HG03432 (cell line): ENCODE measurements around the gene POLE3.
"Not testable (repeated sequence)": the region's sequence is repeated elsewhere in the genome, so short reads cannot be mapped to it uniquely, and the experiment has no call there.

ENCODE experiments used
- ATAC-seq: cut with Tn5 transposase; IDR thresholded peaks from one replicate; pipeline ENCODE4 v1.9.1; 2021; ENCODE audit warnings: mild to moderate bottlenecking, moderate library complexity; ENCODE audit not compliant: unreplicated experiment

Gene POLE3

DNA sequence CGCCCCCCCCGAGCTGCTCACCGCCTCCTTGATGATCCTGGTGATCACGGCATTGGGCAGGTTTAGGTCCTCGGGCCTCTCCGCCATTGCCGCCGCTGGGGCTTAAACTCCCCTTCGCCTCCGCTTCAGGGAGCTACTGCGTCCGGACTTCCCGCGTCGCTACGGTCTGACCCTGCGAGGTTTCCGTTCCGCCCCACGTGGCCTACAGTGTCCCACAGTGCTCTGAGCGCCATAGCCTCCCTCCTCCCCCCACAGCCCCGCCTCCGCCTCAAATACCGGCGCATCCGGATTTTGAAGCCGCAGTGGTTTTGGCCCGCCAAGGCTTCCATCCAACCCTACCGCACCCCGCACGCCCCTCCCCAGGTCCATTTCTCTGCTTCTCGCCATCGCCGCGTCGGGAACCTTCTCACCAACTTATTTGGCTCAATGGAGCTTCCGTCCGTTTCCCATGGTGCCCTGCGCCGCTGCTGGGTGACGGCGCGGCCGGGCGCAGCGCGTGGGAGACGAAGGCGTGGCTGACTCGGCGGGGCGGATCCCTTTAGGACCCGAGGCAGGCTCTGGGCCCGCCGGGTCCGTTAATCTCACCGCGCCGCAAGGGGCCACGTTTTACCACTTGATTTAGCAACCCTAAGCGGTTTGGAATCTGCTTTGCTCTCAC, at the start of gene POLE3, which contains the start of gene C9orf43:
TSS of gene POLE3 (minus strand) at position 469 of the 658 bp plus-strand sequence. CDS start at position 87, 382 bp downstream.
TSS of gene C9orf43 (plus strand) at position 541 of the 658 bp plus-strand sequence. CDS start 2,747 bp downstream, outside the sequence.
- ATAC-seq = peak; percentile 93

DNA sequence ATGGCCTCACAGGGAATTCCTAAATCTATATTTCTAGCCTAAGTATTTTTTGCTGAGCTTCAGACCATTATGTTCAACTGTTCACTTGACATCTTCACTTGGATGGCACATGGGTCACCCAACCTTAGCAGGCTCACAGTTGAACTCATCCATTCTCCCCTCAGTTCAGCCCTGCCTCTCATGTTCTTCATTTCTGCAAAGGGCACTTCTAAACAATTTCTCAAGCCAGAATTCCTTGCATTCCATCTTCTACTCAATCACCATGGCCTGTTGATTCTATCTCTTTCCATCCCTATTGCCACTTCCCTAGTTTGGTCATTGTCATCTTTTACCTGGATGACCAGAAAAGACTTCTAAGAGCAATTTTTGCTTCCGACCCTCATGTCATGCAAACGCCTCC, 45.8 kb upstream of the POLE3 start:
- no peak for ATAC-seq

GRCh38 chr9:113454914-113455761, 44.7 kb upstream of the POLE3 start:
- ATAC-seq = no peak

DNA sequence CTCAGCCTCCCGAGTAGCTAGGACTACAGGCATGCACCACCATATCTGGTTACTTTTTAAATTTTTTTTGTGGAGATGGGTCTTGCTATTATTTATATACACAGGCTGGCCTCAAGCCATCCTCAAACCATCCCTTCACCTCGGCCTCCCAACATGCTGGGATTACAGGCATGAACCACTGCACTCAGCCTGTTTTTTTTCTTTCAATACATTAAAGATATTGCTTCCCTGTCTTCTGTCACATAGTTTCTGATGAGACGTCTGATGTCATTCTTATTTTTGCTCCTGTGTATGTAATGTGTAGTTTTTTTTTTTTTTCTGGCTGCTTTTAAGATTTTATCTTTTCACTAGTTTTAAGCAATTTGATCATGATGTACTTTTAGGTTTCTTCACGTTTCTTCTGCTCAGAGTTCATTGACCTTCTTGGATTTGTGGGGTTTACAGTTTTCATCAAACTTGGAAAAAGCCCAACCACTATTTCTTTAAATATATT, 41.7 kb upstream of the POLE3 start:
- ATAC-seq = no peak

GRCh38 chr9:113449376-113449775, 38.9 kb upstream of the POLE3 start:
- ATAC-seq = no peak

DNA sequence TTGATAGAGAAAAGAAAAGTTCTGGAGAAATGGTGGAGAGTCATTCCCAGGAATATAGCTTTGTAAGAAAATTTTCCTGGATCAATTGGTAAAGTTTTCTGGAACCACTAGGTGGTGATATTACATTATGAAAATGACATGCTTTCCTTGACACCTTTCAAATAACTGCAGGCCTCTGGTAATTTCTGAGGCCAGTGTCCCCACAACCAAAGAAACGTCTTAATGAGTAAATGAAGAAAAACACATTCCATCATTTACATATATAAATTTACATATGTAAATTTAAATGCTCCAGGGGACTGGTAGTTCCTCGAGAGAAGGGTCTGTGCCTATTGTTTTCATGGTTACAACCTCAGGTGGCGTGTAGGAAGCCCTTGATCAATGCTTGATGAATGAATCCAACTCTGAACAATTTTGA, 35.9 kb upstream of the POLE3 start:
- ATAC-seq = no peak

- ATAC-seq = no peak
Observed at GRCh38 chr9:113444736-113445135, 34.3 kb upstream of the POLE3 start.

- ATAC-seq = not testable (repeated sequence)
Observed at GRCh38 chr9:113437716-113438115, 27.2 kb upstream of the POLE3 start.

DNA sequence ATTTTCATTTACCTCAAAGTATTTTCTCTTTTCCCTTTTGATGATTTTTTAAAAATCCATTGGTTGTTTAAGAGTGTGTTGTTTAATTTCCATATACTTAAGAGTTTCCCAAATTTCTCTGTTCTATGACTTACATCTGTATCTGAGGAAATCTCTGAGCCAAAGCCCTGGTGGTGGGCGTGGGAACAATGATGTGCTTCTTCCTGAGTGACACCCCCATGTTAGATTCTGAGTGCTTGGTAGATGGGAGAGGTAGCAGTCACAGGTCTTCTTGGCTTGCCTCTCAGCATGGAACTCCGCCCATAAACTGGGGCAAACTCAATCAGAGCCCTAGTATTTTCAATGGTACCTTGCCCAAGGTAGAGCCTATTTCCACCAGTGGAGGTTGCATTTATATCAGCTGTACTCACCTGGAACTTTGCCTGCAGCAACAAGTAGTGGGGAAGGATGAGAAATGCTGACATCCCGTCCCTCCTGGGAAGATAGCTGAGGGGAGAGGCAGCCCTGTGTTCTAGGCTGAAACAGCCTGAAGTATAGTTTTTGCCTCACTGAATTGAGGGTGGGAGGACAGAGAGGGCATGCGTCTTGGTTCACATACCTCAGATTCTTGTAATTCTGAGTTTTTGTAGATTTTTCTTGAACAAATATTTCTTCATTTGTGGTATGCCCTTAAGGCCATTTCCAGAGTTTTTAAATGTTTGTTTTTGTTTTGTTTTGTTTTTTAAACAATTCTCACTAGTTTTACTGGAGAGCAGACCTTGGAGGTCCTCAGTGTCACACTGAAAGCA, 26.4 kb upstream of the POLE3 start:
- no peak for ATAC-seq

DNA sequence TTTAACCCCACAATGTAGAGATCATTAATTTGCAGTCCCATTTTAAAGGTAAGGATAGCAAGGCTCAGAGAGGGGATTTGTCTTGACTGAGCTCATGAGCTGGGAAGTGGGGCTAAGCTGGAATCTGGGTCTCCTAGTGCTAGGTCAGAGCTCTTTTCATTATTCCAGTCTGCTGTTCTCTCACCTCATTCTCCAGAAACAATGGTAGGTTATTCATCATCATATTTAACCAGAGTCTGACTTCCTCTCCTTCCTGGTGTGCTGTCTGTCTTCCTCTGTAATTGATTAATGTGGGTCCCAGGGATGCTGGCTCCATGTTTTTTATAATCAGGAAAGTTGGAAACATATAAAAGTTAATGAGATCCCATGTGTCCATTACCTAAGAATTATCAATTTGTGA, 20.7 kb upstream of the POLE3 start:
- ATAC-seq = no peak

GRCh38 chr9:113428062-113428615, 17.7 kb upstream of the POLE3 start:
- no peak for ATAC-seq

DNA sequence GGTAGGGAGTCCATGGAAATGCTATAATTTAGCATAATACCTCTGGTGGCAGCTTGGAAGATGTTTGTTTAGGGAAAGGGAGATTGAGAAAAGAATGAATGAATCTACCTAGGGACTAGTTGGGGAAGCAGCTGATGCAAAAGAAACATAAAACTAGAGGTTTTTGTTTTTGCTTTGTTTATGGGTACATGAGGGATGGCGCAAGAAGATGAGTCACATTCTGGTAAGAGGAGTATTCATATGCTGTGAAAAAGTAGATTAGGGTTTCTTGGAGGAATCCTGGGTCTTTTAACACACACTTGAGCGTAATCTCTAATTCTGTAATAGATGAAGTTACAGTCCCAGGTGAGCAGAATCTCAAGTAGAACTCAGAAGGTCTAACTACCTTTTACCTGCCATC, 17.2 kb upstream of the POLE3 start:
- ATAC-seq = no peak

- no peak for ATAC-seq
Observed at GRCh38 chr9:113426701-113427100, 16.2 kb upstream of the POLE3 start.

GRCh38 chr9:113425072-113425471, 14.6 kb upstream of the POLE3 start:
- no peak for ATAC-seq

DNA sequence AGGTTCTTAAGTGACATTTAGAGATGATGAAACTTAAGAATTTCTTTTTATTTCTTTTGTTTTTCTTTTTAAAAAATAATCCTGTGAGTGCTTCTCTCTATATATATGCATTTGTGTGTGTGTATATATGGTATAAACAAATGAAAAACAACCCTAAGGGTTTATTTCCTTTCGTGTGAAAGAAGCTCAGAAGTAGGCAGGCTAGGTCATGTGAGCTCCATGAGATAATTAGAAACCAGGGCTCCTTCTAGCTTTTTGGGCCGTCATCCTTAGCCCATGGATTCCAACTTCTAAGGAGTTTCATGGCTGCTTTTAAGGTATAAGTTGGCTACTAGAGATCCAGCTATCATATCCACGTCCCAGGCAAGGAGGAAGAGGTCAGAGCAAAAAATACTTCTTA, 11.3 kb upstream of the POLE3 start:
- ATAC-seq = no peak

GRCh38 chr9:113417370-113417769, 6.9 kb upstream of the POLE3 start:
- no peak for ATAC-seq

GRCh38 chr9:113416149-113416721, 5.8 kb upstream of the POLE3 start:
- ATAC-seq = peak; percentile 98

GRCh38 chr9:113409883-113410206, 630 bp downstream of the POLE3 start:
- peak; percentile 18 for ATAC-seq

DNA sequence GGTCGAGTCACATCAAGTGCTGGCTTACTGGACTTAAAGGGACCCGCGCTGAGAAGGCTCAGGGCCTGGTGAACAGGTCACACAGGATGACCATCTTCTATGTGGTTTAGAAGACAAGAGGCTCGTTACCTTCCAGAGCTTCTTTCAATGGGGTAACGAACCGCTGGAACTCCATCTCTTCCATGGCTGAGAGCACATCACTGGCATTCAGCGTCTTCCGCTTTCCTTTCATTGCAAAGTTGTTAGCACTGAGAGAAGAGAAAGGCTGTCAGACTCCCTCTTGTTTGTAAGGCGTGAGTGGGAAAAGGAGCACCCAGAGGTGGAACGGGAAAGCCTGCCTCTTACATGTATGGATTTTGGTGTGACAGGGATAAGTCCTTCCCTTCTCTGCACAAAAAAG, 994 bp downstream of the POLE3 start:
- ATAC-seq = no peak

DNA sequence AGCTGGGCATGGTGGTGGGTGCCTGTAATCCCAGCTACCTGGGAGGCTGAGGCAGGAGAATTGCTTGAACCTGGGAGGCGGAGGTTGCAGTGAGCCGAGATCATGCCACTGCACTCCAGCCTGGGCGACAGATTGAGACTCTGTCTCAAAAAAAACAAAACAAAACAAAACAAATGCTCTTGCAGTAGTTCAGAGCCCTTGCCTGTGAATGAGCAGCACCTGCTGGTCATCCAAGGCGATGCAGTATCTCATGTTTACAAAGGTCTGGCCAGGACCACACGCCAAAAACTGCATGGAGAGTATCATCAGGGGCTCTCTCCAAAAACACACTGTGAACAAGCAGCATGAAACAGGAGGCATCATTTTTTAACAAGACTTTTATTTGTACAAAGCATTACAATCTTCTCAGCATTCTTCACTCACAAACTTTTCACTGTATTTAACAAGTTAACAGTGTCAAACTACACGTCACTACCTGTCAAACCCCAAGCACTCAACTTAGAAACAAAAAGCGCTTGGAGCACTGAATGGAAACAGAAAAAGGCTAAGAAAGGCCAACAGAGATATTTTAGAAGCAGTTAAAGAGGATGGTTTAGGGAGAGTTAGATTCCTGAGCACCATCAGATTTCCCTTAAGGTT, 3.5 kb downstream of the POLE3 start:
- ATAC-seq = peak; percentile 23
